LoVo (cell line): ENCODE measurements around the gene MAGEA12.
"Not testable (repeated sequence)": the region's sequence is repeated elsewhere in the genome, so short reads cannot be mapped to it uniquely, and the experiment has no call there.

Source experiments
- DNase-seq: peaks from one replicate; pipeline ENCODE4 v3.0.0-alpha.2; 2016; ENCODE audit warnings: low spot score

The MAGEA12 gene

GRCh38 chrX:152766562-152766961 is 33.0 kb downstream of the MAGEA12 start:
- DNase-seq: not testable (repeated sequence)

GRCh38 chrX:152769549-152770289 is 36.2 kb downstream of the MAGEA12 start, which contains the start of gene MAGEA6:
Gene MAGEA6, minus strand, starts transcription at chrX:152769689. Its CDS starts 2,039 bp downstream, at chrX:152767650.
- not testable (repeated sequence) for DNase-seq

- DNase-seq: not testable (repeated sequence)
Measured at GRCh38 chrX:152787062-152787461, 53.5 kb downstream of the MAGEA12 start.
